A673 (cell line): ENCODE data around the gene CERS6.

ENCODE experiments used
- CTCF ChIP-seq: fragments of 300-800, 200-600 bp; sonication (generic); conservative IDR thresholded peaks from 2 replicates; pipeline ENCODE4 v1.5.1; 2017; ENCODE audit warnings: low read depth, mild to moderate bottlenecking, antibody characterized with exemption, low read length, moderate library complexity, mixed read lengths
- EZH2 ChIP-seq: fragments of 200-600 bp; sonication (generic); IDR thresholded peaks from 2 replicates; pipeline ENCODE4 v1.6.1; 2017; ENCODE audit warnings: borderline replicate concordance, low read depth, mild to moderate bottlenecking, mixed read lengths, antibody characterized with exemption, low read length; ENCODE audit not compliant: poor library complexity, severe bottlenecking

DNA sequence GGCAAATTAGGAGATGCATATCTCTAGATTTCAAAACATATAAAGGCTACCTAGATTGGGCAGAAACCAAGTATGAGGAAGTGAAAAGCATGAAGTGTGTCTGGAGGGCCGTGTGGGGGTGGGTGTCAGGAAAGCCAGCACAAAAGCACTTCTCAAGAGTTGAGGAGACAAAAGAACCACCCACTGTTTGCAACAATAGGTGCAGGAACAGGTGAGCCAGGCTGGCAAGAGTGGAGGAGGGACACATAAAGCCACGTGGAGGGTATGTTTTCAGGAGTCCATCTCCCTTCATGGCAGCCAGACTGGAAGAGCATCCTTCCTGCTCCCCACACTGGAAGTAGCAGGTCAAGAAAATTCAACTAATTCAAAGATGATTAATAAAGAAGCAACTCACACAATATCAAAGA, 96.4 kb downstream of the CERS6 start:
- no peak for TF ChIP-seq CTCF
- TF ChIP-seq EZH2, result no peak
